Measurements from ENCODE around the gene EHBP1.
A peak's percentile ranks its signal among the peaks of the same experiment; 100 is the strongest.

The EHBP1 gene

DNA sequence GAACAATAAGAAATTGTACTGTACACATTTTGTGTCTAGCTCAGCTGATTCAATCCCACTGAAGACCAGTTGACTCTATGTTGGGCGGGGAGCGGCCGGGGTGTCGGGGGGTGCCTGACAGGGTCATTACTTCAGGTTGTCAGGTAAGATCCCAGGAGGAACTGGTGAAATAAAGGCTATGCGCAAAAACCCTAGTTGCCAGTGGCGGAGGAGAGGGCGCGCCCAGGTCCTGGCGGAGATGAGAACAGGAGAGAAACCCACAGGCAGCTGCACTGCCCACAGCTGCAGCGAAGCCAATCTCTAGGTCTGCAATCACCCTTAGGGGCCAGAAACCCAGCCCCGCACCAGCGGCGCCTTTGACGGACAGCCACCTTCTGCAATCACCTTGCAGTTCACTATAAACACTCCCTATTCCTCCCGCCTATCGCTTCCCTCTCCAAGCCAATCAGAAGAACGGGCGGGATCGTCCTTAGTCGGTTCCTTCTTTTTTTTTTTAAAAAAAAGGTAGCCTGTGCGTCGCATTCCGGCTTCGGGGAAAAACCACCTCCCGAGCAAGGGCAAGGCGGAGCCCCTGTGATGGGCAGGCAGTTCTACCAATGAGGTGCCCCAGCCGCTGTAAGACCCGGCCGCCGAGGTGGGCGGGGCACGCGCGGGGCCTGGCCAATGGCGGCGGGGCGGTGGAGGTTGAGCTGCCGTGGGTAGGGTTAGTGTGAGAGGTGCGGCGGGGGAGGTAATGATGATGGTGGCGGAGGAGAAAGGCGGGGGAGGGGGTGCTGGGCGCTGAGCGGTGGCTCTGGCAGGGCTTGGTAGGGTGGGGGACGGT is at the start of gene EHBP1:
Gene EHBP1 (plus strand): TSS at position 707 of the 823 bp plus-strand sequence. CDS start 1,479 bp downstream, outside the sequence.
- DNase-seq (ENCODE audit: low read depth): peak; percentile 97

DNA sequence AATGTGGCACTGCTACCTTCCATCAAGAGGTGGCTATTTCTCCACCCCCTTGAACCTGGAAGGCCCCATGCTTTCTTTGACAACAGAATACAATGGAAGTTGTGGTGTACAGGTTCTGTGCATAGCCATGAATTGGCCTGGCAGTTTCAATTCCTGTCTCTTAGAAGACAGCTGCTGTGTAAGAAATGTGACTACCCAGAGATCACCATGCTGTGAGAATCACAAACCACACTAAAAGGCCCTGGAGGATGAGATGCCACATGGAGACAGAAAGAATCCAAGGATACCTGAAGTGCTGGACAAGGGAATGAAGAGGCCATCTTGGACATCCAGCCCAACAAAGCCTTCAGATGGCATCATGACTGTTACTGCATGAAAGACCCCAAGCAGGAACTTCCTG is 47.7 kb upstream of the EHBP1 start:
- DNase-seq (ENCODE audit: low read depth): no peak

- DNase-seq (ENCODE audit: low read depth): no peak
These were observed 46.6 kb upstream of the EHBP1 start for GRCh38 chr2:62658891-62659290.

DNA sequence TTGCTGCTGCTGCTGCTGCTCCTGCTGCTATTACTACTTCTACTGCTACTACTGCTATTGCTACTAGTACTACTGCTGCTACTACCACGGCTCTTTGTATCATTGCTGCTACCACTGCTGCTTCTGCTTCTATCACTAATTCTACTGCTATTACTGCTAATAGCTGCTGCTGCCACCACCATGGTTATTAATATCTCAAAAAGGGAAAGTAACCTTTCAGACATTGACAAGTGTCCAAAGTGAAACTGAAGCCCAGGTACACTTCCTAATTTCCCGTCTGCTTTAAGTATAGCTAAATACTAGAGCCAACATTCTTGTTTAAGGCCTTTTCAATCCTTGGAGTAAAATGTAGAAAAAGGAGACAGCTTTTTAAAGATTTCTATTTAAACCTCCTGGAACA is 45.4 kb upstream of the EHBP1 start:
- no peak for DNase-seq (ENCODE audit: low read depth)

GRCh38 chr2:62660582-62661262 is 44.8 kb upstream of the EHBP1 start:
- no peak for DNase-seq (ENCODE audit: low read depth)

DNA sequence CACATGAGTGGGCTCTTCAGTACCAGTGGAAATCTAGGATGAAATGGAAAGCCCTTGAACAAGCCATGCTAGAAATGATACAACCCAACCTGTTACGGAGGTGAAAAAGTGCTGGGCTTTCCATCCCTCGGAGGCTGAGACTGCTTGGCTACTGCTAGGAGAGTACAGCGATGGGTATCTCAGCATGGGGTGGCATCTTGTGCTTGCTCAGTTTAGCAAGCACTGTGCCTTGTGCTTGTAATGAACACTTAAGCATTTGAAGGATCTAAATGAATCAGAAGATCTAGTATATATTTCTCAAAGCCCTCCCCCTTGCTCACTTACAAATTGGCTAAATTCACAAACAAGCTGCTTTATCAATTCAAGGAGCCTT is 44.3 kb upstream of the EHBP1 start:
- no peak for DNase-seq (ENCODE audit: low read depth)

DNA sequence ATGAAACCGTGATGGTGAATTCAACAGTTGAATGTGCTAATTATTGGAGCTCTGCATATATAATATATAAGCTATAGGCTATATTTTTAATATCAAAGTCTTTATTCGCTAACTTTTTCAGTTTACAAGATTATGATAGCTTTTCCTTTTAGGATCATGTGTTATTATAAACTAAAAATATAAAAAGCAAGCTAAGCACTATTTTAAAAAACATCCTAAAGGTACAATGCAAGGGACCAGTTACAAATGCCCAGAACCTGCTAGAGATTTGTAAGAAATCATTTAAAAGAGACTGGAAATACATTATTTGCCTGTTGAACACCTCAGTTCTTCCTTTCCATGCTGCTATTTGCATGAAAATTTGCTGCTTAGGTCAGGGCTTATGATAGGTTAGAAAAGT is 43.4 kb upstream of the EHBP1 start:
- no peak for DNase-seq (ENCODE audit: low read depth)

- DNase-seq (ENCODE audit: low read depth): no peak
These were observed 43.0 kb upstream of the EHBP1 start for GRCh38 chr2:62662554-62662953.

DNA sequence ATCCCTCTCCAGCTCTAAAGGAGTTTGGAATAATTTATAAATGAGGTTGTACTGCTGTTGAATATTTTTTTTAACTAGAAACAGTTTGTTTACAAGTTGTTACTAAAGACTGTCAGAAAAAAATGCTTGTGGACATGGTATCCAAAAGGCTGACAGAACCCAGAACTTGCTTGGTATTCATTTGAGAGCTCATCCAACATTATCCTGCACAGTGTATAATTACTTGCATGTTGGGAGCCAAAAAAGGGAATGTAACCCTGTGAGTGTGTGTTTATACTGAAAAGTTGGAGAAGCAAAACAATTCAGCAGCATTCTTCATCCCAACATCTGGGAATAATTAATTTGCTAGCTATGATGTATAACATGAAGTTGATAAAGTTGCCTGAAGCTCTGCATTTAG is 42.1 kb upstream of the EHBP1 start:
- no peak for DNase-seq (ENCODE audit: low read depth)

DNA sequence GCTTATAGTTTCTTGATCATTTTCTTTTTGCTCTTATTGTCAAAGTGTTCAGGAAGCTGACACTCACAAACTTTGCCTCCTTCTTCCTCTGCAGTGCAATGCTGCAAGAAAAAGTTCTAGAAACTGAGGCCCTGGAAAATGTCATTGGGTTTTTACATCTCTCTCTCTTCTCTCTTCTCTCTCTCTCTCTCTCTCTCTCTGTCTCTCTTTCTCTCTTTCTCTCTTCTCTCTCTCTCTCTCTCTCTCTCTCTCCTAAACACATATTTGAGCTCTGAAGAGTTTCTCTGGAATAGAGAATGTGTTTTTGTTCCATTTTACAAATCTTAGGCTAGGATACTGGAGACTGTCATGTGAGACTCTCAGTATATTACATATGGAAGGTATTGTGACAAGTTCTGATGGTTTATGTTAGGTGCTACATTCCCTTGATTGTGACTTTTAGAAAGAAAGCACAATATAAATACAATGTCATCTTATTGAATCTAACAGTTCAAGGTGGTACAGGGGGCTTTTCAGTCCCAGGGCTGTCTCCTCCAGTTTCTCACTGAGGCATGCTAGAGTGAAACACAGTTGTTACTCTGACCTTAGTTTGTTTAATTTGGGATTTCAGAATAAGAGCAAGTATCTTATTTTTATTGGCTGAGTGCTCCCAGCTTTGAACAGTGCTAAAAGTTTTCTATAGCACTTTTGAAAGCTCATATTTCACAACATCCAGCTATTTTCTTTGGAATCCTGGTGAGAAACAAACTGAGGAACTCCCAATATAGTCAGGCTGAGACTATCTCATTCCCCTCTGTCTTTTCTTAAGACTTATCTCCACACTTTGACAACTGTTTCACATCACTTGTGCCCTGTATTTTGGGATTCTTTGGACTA is 41.4 kb upstream of the EHBP1 start:
- DNase-seq (ENCODE audit: low read depth): no peak

- DNase-seq (ENCODE audit: low read depth): no peak
These were observed 40.1 kb upstream of the EHBP1 start for GRCh38 chr2:62665446-62665845.

DNA sequence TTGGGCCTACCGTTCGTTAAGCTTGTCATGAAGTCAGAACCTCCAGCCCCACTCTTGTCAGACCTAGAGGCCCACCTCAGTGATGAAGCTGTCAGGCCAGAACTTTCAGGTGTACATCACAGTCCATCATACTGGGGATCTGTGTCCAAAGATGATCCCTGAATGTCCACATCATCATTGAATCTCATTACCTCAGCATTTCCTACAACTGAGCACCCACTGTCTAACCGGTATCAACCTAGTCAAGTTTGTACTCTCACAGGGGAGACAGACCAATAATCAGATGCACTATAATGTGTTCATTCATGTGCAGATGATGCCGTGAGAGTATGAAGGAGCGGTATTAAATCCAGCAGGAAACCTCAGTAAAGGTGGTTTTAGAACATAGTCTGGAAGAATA is 36.3 kb upstream of the EHBP1 start:
- no peak for DNase-seq (ENCODE audit: low read depth)

DNA sequence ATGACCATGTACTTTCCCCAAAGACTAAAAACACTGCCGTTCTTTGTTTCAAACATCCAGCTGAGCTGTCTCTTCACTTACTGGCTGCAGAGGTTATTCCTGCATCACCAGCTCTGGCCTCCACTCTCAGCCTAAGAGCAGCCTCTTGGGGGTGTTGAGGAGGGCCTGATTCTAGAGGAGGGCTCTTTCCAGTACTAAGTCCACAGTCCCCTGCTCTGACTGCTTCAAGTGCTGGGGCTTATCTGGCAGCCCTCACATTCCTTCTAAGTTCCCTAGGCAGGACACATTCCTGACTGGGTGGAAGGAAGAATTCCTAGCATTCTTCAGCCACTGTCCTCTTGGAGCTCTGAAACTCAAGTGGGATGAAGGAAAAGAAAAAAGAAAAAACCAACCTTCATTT is 32.9 kb upstream of the EHBP1 start:
- DNase-seq (ENCODE audit: low read depth): no peak

DNA sequence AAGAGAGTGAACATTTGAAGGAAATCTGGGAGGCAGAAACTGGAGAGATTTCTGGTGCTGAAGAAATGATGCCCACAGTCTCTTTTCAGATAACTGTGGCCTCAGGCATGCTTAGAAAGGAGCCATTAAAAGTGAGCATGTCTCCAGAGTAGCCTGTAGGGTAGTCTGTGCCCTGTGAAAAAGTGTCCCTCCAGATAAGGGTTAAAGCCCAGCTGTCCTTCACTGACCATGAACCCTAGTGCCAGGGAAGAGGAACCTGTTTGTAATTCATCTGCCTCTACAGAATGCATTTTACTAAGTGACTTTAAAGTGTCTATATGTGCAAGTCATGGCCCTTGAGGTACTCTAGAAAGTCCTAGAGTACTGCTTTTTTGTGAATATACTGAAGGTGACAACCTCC is 30.5 kb upstream of the EHBP1 start:
- no peak for DNase-seq (ENCODE audit: low read depth)

- DNase-seq (ENCODE audit: low read depth): no peak
These were observed 20.3 kb upstream of the EHBP1 start for GRCh38 chr2:62685256-62685655.

DNA sequence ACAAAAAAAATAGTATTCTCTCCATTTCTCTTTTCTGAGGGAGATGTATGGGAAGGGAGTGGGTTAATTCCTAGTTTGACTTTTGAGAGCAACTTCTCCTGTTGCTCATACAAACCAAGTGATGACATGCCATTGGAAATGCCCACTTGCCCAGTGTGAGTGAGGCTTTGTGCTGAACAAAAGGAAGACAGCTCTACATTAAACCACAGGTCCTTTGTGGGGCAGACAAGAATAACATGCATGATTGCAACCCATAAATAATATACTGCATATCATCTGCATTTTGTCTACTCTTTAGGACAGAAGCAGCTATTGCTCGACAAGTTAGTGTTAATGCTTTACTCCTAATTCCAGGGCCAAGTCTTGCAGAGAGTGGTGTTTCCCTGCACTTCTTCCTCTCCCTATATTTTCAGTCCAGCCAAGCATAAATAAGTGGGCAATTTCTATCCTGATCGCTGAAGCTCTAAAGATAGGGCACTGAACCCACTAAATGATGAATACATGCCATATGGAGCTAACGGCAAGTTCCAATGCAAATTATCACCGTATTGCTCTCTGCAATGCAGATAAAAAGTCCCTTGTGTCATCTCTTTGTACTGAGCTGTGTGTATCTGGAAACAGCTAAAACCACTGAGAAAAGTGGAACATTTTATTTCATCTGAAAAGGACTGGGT is 19.4 kb upstream of the EHBP1 start:
- no peak for DNase-seq (ENCODE audit: low read depth)

GRCh38 chr2:62687636-62688035 is 17.9 kb upstream of the EHBP1 start:
- DNase-seq (ENCODE audit: low read depth): no peak

GRCh38 chr2:62688771-62689170 is 16.7 kb upstream of the EHBP1 start:
- no peak for DNase-seq (ENCODE audit: low read depth)

- DNase-seq (ENCODE audit: low read depth): no peak
These were observed 14.3 kb upstream of the EHBP1 start for GRCh38 chr2:62691186-62691585.

DNA sequence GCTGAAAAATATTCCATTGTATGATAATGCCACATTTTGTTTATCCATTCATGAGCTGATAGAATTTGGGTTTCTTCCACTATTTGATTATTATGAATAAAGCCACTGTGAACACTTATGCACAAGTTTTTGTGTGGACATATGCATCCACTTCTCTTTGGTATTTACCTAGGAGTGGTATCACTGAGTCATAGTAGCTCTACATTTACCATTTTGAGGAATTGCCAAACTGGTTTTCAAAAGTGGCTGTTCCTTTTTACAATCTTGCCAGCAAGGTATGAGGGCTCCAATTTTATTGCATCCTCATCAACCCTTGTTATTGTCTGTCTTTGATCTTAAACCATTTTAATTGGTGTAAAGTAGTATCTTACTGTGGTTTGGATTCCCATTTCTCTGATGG is 13.3 kb upstream of the EHBP1 start:
- DNase-seq (ENCODE audit: low read depth): no peak

- no peak for DNase-seq (ENCODE audit: low read depth)
These were observed 6.9 kb upstream of the EHBP1 start for GRCh38 chr2:62698653-62699052.

- DNase-seq (ENCODE audit: low read depth): no peak
These were observed 883 bp upstream of the EHBP1 start for GRCh38 chr2:62704654-62705006.
